ENCODE data around the gene RNF32. TPM values are rescaled to one million over a fixed set of nuclear protein-coding genes. Genes with fewer than 3 reads are reported as not detected.
"Not testable (repeated sequence)": the region's sequence is repeated elsewhere in the genome, so short reads cannot be mapped to it uniquely, and the experiment has no call there.

RNF32 gene
- total RNA-seq, 4 donors from 2014 or later: 0.42 to 6.0 (median 1.5) TPM; not detected in 1

DNA sequence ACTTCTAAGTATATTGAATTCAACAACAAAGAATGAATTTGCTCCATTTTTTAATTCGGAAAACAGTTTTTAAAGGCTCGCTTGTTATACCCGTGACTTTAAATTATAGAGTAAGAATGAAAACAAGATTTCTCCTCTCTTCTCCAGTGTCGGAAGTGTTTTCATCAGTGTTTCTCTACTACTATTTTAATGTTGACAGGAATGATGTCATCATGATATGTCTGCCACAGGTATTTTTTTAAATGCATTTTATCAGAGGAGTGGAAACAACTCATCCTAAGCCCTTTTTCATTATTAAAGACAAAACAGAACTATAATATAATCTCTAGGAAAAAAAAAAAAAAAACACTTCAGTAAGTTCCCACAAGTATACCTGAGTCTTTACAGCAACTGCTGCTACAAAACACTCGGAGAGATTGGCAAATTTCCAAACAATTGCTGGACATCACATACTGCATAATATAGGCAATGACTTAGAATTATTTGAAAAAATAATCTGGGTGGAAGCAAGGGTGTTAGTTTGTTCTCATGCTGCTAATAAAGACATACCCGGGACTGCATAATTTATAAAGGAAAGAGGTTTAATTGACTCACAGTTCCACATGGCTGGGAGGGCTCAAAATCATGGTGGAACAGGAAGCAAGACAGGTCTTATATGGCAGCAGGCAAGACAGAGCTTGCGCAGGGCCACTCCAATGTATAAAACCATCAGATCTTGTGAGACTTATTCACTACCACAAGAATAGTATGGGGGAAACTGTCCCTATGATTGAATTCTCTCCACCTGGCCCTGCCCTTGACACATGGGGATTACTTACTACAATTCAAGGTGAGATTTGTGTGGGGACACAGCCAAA is 4.8 kb upstream of the RNF32 start:
- no peak overlapping the region for H3K4me3 ChIP-seq
- no peaks in the 10 kb centered on the region for H3K27me3 ChIP-seq
- peaks cover 0 to 13% (median 0%) of the 10 kb centered on the region in 4 donors for H3K4me1 ChIP-seq
- DNase-seq (ENCODE audit: low spot score in 2 of 2): no peak
- WGBS, 2 donors: 85 to 88% methylated on average over 7 of the region's 7 CpGs
- peaks cover 0 to 6% (median 0%) of the 10 kb centered on the region in 3 donors for H3K36me3 ChIP-seq
- no peak overlapping the region for H3K27ac ChIP-seq
- peaks cover 0 to 10% (median 0%) of the 10 kb centered on the region in 4 donors for H3K9me3 ChIP-seq
- no peak for TF ChIP-seq EP300 (IDR thresholded peaks at IDR 0.05)
- TF ChIP-seq, protein P1, sequence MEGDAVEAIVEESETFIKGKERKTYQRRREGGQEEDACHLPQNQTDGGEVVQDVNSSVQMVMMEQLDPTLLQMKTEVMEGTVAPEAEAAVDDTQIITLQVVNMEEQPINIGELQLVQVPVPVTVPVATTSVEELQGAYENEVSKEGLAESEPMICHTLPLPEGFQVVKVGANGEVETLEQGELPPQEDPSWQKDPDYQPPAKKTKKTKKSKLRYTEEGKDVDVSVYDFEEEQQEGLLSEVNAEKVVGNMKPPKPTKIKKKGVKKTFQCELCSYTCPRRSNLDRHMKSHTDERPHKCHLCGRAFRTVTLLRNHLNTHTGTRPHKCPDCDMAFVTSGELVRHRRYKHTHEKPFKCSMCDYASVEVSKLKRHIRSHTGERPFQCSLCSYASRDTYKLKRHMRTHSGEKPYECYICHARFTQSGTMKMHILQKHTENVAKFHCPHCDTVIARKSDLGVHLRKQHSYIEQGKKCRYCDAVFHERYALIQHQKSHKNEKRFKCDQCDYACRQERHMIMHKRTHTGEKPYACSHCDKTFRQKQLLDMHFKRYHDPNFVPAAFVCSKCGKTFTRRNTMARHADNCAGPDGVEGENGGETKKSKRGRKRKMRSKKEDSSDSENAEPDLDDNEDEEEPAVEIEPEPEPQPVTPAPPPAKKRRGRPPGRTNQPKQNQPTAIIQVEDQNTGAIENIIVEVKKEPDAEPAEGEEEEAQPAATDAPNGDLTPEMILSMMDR (IDR thresholded peaks at IDR 0.05): no peak
- no peak for TF ChIP-seq POLR2A (IDR thresholded peaks at IDR 0.05)

DNA sequence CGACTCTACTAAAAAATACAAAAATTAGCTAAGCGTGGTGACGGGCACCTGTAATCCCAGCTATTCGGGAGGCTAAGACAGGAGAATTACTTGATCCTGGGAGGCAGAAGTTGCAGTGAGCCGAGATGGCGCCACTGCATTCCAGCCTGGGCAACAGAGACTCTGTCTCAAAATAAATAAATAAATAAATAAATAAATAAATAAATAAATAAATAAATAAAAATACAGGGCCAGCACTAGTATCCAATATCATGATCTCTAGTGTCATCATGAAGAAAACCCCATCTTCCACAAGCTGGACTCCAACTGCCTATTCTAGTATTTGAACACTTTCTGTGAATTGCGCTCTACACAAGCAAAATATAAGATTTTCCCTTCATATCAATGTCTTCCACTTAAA is 3.5 kb upstream of the RNF32 start:
- H3K4me3 ChIP-seq; H3K27ac ChIP-seq; H3K27me3 ChIP-seq; DNase-seq (ENCODE audit: low spot score in 2 of 2); H3K36me3 ChIP-seq; H3K9me3 ChIP-seq: not testable (repeated sequence)
- H3K4me1 ChIP-seq: peaks cover 0 to 13% (median 0%) of the 10 kb centered on the region in 4 donors
- 90 to 98% methylated on average over 7 of the region's 7 CpGs for WGBS, 2 donors

DNA sequence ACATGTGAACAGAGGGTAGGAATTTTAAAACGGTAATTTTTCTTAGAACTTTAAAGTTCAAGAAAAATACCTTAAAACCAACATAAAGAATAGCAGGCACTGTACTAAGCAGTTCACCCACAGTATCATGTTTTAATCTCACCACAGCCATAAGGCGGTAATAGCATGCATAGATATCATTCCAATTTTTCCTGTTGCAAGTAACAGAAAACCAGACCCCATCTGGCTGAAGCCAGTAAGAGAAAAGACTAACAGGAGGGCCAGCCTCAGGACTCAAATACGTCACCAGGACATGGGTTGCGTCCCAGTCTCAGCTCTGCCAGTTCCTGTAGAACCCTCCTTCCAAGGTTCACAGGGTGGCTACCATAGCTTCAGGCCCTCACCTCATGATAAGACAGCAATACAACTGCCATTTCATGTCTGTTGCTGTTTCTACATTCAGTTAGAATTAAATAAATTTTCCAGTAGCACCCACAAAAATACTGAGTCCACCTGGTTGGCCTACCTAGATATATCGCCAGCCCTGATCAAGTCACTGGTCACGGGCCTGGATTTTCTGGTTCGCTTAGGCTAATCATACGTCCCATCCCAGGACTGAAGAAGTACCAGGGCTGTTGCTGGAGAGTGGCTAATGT is 2.0 kb upstream of the RNF32 start:
- no peak for DNase-seq (ENCODE audit: low spot score in 2 of 2)
- Histone ChIP-seq H3K9me3 (peaks cover 0 to 10% (median 0%) of the 10 kb centered on the region in 4 donors), H3K4me1 (peaks cover 0 to 13% (median 0%) of the 10 kb centered on the region in 4 donors), H3K4me3 (no peak overlapping the region), H3K27ac (no peak overlapping the region), H3K27me3 (no peaks in the 10 kb centered on the region), H3K36me3 (peaks cover 0 to 6% (median 0%) of the 10 kb centered on the region in 3 donors)
- WGBS, 2 donors: 94 to 95% methylated on average over 8 of the region's 8 CpGs
- TF ChIP-seq POLR2A (IDR thresholded peaks at IDR 0.05): no peak
- TF ChIP-seq, protein P1 (IDR thresholded peaks at IDR 0.05): no peak
- TF ChIP-seq EP300 (IDR thresholded peaks at IDR 0.05): no peak

DNA sequence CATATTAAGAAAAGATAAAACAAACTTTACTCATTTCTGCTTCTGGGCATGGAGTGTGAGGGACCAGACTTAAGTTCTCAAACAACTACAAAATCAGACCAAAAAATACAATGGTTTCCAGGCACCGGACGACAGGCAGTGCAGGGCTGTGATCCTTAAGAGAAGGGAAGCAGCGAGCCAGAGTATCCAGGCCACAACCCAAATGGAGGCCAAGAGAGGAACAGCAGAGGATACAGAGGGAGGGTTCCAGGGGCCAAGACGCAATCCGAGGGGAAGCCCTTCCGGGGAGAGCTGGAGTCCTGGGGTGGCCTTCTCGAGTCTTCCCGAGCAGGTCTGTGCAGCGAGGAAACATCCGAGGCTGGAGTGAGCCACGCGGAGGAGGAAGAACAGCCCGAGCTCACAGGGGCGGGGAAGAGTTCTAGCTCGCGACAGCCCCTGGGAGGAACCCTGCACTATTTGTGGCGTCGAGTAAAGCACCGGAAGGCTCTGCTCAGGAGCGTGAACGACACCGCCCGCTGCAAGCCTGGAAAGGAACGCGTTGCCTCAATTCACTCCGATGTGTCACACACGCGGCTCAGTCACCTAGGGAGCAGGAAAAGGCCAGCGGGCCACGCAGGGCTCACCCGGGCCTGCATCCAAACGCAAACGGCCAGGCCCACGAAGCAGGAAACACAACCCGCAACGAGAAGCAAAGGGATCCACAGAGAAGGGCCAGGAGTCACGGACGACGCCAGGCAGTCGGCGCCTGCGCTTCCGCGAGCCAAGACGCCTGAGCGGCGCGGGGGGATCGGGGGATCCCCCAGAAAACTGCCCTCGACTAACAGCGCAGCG is 933 bp upstream of the RNF32 start:
- TF ChIP-seq POLR2A (IDR thresholded peaks at IDR 0.05) (no peak), EP300 (IDR thresholded peaks at IDR 0.05) (no peak)
- TF ChIP-seq, protein P1 (IDR thresholded peaks at IDR 0.05): no peak
- Histone ChIP-seq H3K27ac (peak overlapping the region; percentile 74 to 89 (median 84)), H3K27me3 (no peaks in the 10 kb centered on the region), H3K9me3 (peaks cover 0 to 10% (median 0%) of the 10 kb centered on the region in 4 donors), H3K36me3 (peaks cover 0 to 6% (median 0%) of the 10 kb centered on the region in 3 donors), H3K4me3 (peak overlapping the region; percentile 66 to 85 (median 74)), H3K4me1 (peaks cover 0 to 13% (median 0%) of the 10 kb centered on the region in 4 donors)
- WGBS, 2 donors: 53 to 62% methylated on average over 41 to 52 of the region's 52 CpGs
- DNase-seq (ENCODE audit: low spot score in 2 of 2): no peak

DNA sequence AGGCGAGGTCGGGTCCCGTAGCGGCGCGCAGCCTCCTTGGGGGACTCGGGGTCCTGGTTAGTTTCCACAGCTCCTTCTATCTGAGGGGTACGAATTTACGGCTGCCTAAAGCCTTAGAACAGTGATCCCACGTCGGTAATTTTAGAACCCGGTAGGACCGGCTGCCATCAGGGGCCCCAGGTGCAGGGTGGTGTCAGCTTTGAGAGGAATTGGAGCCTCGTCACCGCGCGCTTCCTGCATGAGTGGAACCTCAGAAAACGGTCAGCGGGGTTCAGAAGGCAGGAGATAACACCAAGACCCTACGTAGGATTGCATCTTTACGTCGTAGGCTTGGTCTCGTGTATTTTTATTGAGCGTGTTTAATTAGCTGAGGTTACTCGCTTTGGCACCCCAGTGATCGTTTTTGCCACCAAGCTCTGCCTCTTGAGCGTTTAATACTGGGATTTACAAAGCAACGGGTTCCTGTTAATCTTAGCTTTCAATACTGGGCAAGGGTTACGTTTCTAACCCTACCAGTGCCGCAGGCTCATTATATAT is 443 bp downstream of the RNF32 start:
- H3K4me3 ChIP-seq: peak overlapping the region; percentile 66 to 85 (median 74)
- WGBS, 2 donors: 10% methylated on average over 25 to 29 of the region's 30 CpGs
- peak overlapping the region in 3 of 4 donors; percentile 82 to 89 (median 85) for H3K27ac ChIP-seq
- no peaks in the 10 kb centered on the region for H3K27me3 ChIP-seq
- H3K9me3 ChIP-seq: peaks cover 0 to 10% (median 0%) of the 10 kb centered on the region in 4 donors
- peaks cover 0 to 13% (median 0%) of the 10 kb centered on the region in 4 donors for H3K4me1 ChIP-seq
- H3K36me3 ChIP-seq: peaks cover 0 to 6% (median 0%) of the 10 kb centered on the region in 3 donors
- no peak for DNase-seq (ENCODE audit: low spot score in 2 of 2)
- TF ChIP-seq, protein P1 (IDR thresholded peaks at IDR 0.05): no peak
- TF ChIP-seq EP300 (IDR thresholded peaks at IDR 0.05) (no peak), POLR2A (IDR thresholded peaks at IDR 0.05) (no peak)

Measured in tibial nerve (tissue), 4 donors.